ENCODE data around the gene TADA3.

The TADA3 gene

GRCh38 chr3:9800529-9800928 is 8.3 kb upstream of the TADA3 start:
- Histone ChIP-seq H3K36me3 (ENCODE audit: insufficient read depth, insufficient read length, low read length) (peaks cover 90% of the 10 kb centered on the region), H3K9ac (ENCODE audit: insufficient read length, low read depth) (no peak overlapping the region), H3K9me3 (ENCODE audit: insufficient read depth, low read length) (no peaks in the 10 kb centered on the region), H3K27me3 (ENCODE audit: insufficient read depth, insufficient read length) (no peaks in the 10 kb centered on the region), H3K4me1 (ENCODE audit: insufficient read depth, insufficient read length) (no peaks in the 10 kb centered on the region), H3K4me3 (ENCODE audit: insufficient read length, low read depth) (no peak overlapping the region)
- DNase-seq (ENCODE audit: low read depth, low spot score) = no peak
- TF ChIP-seq SUZ12 (IDR thresholded peaks at IDR 0.05; ENCODE audit: extremely low read depth, insufficient read depth, insufficient read length) (no peak), YY1 (IDR thresholded peaks at IDR 0.05; ENCODE audit: insufficient read depth, insufficient read length) (no peak), ZNF274 (IDR thresholded peaks at IDR 0.05; ENCODE audit: low read depth, low read length) (no peak)

- no peaks in the 10 kb centered on the region for H3K27me3 ChIP-seq (ENCODE audit: insufficient read depth, insufficient read length)
- no peaks in the 10 kb centered on the region for H3K9me3 ChIP-seq (ENCODE audit: insufficient read depth, low read length)
- no peaks in the 10 kb centered on the region for H3K4me1 ChIP-seq (ENCODE audit: insufficient read depth, insufficient read length)
- DNase-seq (ENCODE audit: low read depth, low spot score) = no peak
- H3K36me3 ChIP-seq (ENCODE audit: insufficient read depth, insufficient read length, low read length) = peaks cover 69% of the 10 kb centered on the region
- H3K4me3 ChIP-seq (ENCODE audit: insufficient read length, low read depth) = no peak overlapping the region
- no peak overlapping the region for H3K9ac ChIP-seq (ENCODE audit: insufficient read length, low read depth)
- TF ChIP-seq ZNF274 (IDR thresholded peaks at IDR 0.05; ENCODE audit: low read depth, low read length) = no peak
- TF ChIP-seq SUZ12 (IDR thresholded peaks at IDR 0.05; ENCODE audit: extremely low read depth, insufficient read depth, insufficient read length) = no peak
- TF ChIP-seq YY1 (IDR thresholded peaks at IDR 0.05; ENCODE audit: insufficient read depth, insufficient read length) = no peak
Observed at GRCh38 chr3:9797196-9797945, 5.1 kb upstream of the TADA3 start.

- H3K36me3 ChIP-seq (ENCODE audit: insufficient read depth, insufficient read length, low read length) = peaks cover 66% of the 10 kb centered on the region
- no peak overlapping the region for H3K4me3 ChIP-seq (ENCODE audit: insufficient read length, low read depth)
- H3K9me3 ChIP-seq (ENCODE audit: insufficient read depth, low read length) = no peaks in the 10 kb centered on the region
- no peaks in the 10 kb centered on the region for H3K27me3 ChIP-seq (ENCODE audit: insufficient read depth, insufficient read length)
- no peak overlapping the region for H3K9ac ChIP-seq (ENCODE audit: insufficient read length, low read depth)
- DNase-seq (ENCODE audit: low read depth, low spot score) = no peak
- no peak for TF ChIP-seq ZNF274 (IDR thresholded peaks at IDR 0.05; ENCODE audit: low read depth, low read length)
- TF ChIP-seq YY1 (IDR thresholded peaks at IDR 0.05; ENCODE audit: insufficient read depth, insufficient read length) = no peak
- no peak for TF ChIP-seq SUZ12 (IDR thresholded peaks at IDR 0.05; ENCODE audit: extremely low read depth, insufficient read depth, insufficient read length)
- no peaks in the 10 kb centered on the region for H3K4me1 ChIP-seq (ENCODE audit: insufficient read depth, insufficient read length)
Observed at GRCh38 chr3:9795207-9795606, 2.9 kb upstream of the TADA3 start.

GRCh38 chr3:9794400-9794799 is 2.1 kb upstream of the TADA3 start:
- no peak overlapping the region for H3K4me3 ChIP-seq (ENCODE audit: insufficient read length, low read depth)

GRCh38 chr3:9793161-9793781 is 998 bp upstream of the TADA3 start:
- Histone ChIP-seq H3K4me3 (ENCODE audit: insufficient read length, low read depth) (peak overlapping the region; percentile 93), H3K27me3 (ENCODE audit: insufficient read depth, insufficient read length) (no peaks in the 10 kb centered on the region), H3K36me3 (ENCODE audit: insufficient read depth, insufficient read length, low read length) (peaks cover 61% of the 10 kb centered on the region), H3K4me1 (ENCODE audit: insufficient read depth, insufficient read length) (no peaks in the 10 kb centered on the region), H3K9ac (ENCODE audit: insufficient read length, low read depth) (peak overlapping the region; percentile 87), H3K9me3 (ENCODE audit: insufficient read depth, low read length) (no peaks in the 10 kb centered on the region)
- DNase-seq (ENCODE audit: low read depth, low spot score) = no peak
- TF ChIP-seq YY1 (IDR thresholded peaks at IDR 0.05; ENCODE audit: insufficient read depth, insufficient read length) = no peak
- TF ChIP-seq SUZ12 (IDR thresholded peaks at IDR 0.05; ENCODE audit: extremely low read depth, insufficient read depth, insufficient read length) = no peak
- no peak for TF ChIP-seq ZNF274 (IDR thresholded peaks at IDR 0.05; ENCODE audit: low read depth, low read length)

More at GRCh38 chr3:9794400-9794799, 2.1 kb upstream of the TADA3 start:
- Histone ChIP-seq H3K9me3 (ENCODE audit: insufficient read depth, low read length) (no peaks in the 10 kb centered on the region), H3K27me3 (ENCODE audit: insufficient read depth, insufficient read length) (no peaks in the 10 kb centered on the region), H3K4me1 (ENCODE audit: insufficient read depth, insufficient read length) (no peaks in the 10 kb centered on the region), H3K36me3 (ENCODE audit: insufficient read depth, insufficient read length, low read length) (peaks cover 66% of the 10 kb centered on the region), H3K9ac (ENCODE audit: insufficient read length, low read depth) (no peak overlapping the region)
- DNase-seq (ENCODE audit: low read depth, low spot score) = no peak
- TF ChIP-seq YY1 (IDR thresholded peaks at IDR 0.05; ENCODE audit: insufficient read depth, insufficient read length) = no peak
- TF ChIP-seq ZNF274 (IDR thresholded peaks at IDR 0.05; ENCODE audit: low read depth, low read length) = no peak
- TF ChIP-seq SUZ12 (IDR thresholded peaks at IDR 0.05; ENCODE audit: extremely low read depth, insufficient read depth, insufficient read length) = no peak

GRCh38 chr3:9791790-9792404 is 376 bp downstream of the TADA3 start:
- Histone ChIP-seq H3K27me3 (ENCODE audit: insufficient read depth, insufficient read length) (no peaks in the 10 kb centered on the region), H3K4me1 (ENCODE audit: insufficient read depth, insufficient read length) (no peaks in the 10 kb centered on the region), H3K4me3 (ENCODE audit: insufficient read length, low read depth) (peak overlapping the region; percentile 93), H3K9ac (ENCODE audit: insufficient read length, low read depth) (peak overlapping the region; percentile 87), H3K36me3 (ENCODE audit: insufficient read depth, insufficient read length, low read length) (peaks cover 58% of the 10 kb centered on the region), H3K9me3 (ENCODE audit: insufficient read depth, low read length) (no peaks in the 10 kb centered on the region)
- no peak for DNase-seq (ENCODE audit: low read depth, low spot score)
- TF ChIP-seq SUZ12 (IDR thresholded peaks at IDR 0.05; ENCODE audit: extremely low read depth, insufficient read depth, insufficient read length) (no peak), ZNF274 (IDR thresholded peaks at IDR 0.05; ENCODE audit: low read depth, low read length) (no peak), YY1 (IDR thresholded peaks at IDR 0.05; ENCODE audit: insufficient read depth, insufficient read length) (no peak)

- peaks cover 59% of the 10 kb centered on the region for H3K36me3 ChIP-seq (ENCODE audit: insufficient read depth, insufficient read length, low read length)
- DNase-seq (ENCODE audit: low read depth, low spot score) = no peak
Observed at GRCh38 chr3:9791127-9791526, 1.1 kb downstream of the TADA3 start.

More at GRCh38 chr3:9791127-9791526, 1.1 kb downstream of the TADA3 start:
- Histone ChIP-seq H3K4me3 (ENCODE audit: insufficient read length, low read depth) (no peak overlapping the region), H3K27me3 (ENCODE audit: insufficient read depth, insufficient read length) (no peaks in the 10 kb centered on the region), H3K9me3 (ENCODE audit: insufficient read depth, low read length) (no peaks in the 10 kb centered on the region), H3K4me1 (ENCODE audit: insufficient read depth, insufficient read length) (no peaks in the 10 kb centered on the region), H3K9ac (ENCODE audit: insufficient read length, low read depth) (peak overlapping the region; percentile 87)
- TF ChIP-seq YY1 (IDR thresholded peaks at IDR 0.05; ENCODE audit: insufficient read depth, insufficient read length) (no peak), ZNF274 (IDR thresholded peaks at IDR 0.05; ENCODE audit: low read depth, low read length) (no peak), SUZ12 (IDR thresholded peaks at IDR 0.05; ENCODE audit: extremely low read depth, insufficient read depth, insufficient read length) (no peak)
